Kidney (tissue), 14 donors: Measurements from ENCODE around the gene CEP112. TPM values are rescaled to one million over a fixed set of nuclear protein-coding genes. Genes with fewer than 3 reads are reported as not detected.
A peak's percentile ranks its signal among the peaks of the same experiment; 100 is the strongest.

ENCODE experiments used
- DNase-seq, 5 donors: peaks; one replicate each; pipeline ENCODE4 v3.0.0-alpha.2; 2013 to 2020
- FAIRE-seq: peaks from 2 replicates; lab custom pipeline; 2012; peaks lifted over from hg19 to GRCh38; lab: Jason Lieb, UNC
- H3K27ac ChIP-seq, 2 donors: one replicate each; pipeline ENCODE4 v1.7.0; 2013; ENCODE audit warnings: low read depth in 2 of 2, low read length in 2 of 2, inconsistent platforms in 1 of 2
- H3K27me3 ChIP-seq: one replicate; pipeline ENCODE4 v1.7.1; 2013; ENCODE audit warnings: low read length, inconsistent platforms; ENCODE audit not compliant: control insufficient read depth, insufficient read depth
- H3K36me3 ChIP-seq, 3 donors: one replicate each; pipeline versions ENCODE4 v1.7.0 to v1.7.1; 2013; ENCODE audit warnings: low read length in 3 of 3, control low read depth in 1 of 3, inconsistent platforms in 1 of 3; ENCODE audit not compliant: insufficient read depth in 3 of 3, control insufficient read depth in 2 of 3
- H3K4me1 ChIP-seq, 3 donors: one replicate each; pipeline versions ENCODE4 v1.7.0 to v1.7.1; 2013; ENCODE audit warnings: low read length in 3 of 3, inconsistent platforms in 1 of 3, low read depth in 1 of 3; ENCODE audit not compliant: control insufficient read depth in 2 of 3, insufficient read depth in 2 of 3
- H3K4me3 ChIP-seq, 3 donors: one replicate each; pipeline versions ENCODE4 v1.7.0 to v1.8.1; 2013; ENCODE audit warnings: low read length in 3 of 3, control low read depth in 1 of 3, inconsistent platforms in 1 of 3
- H3K9ac ChIP-seq, 3 donors: one replicate each; pipeline versions ENCODE4 v1.7.0 to v1.7.1; 2013; ENCODE audit warnings: low read length in 3 of 3, control low read depth in 1 of 3, inconsistent platforms in 1 of 3
- H3K9me3 ChIP-seq, 3 donors: one replicate each; pipeline versions ENCODE4 v1.7.0 to v1.7.1; 2013; ENCODE audit warnings: low read length in 3 of 3, control low read depth in 1 of 3, inconsistent platforms in 1 of 3; ENCODE audit not compliant: control insufficient read depth in 2 of 3, insufficient read depth in 1 of 3
- intact Hi-C: fragments of 100-400 bp; cut with DNase I; formaldehyde crosslinking; loops from one replicate; pipeline ENCODE4 v1.11.1; 2022
- polyA plus RNA-seq: library from polyadenylated mRNA; stranded (reverse); fragments of 350-450 nt; fragmentation: Illumina TruSeq; extraction: RNeasy Lipid Tissue Mini Kit (QIAGEN cat#74804); gene quantifications from one replicate; pipeline ENCODE4 v1.2.3, GENCODE V29; 2014; ENCODE audit warnings: low read depth, low replicate concordance; ENCODE audit not compliant: insufficient read depth
- total RNA-seq: library from RNA; stranded (reverse); fragmentation: NEBNext Ultra II Directional; extraction: Animal tissue kit (Norgen Biotek cat#: 25700); gene quantifications from one replicate; pipeline ENCODE4 v1.2.1, GENCODE V29; 2021
- TF ChIP-seq, protein P1 (sequence below): IDR thresholded peaks from 3 replicates; pipeline ENCODE4 v1.5.1; 2012; ENCODE audit warnings: mild to moderate bottlenecking, moderate library complexity, borderline replicate concordance; ENCODE audit not compliant: insufficient read depth; ENCODE audit errors: extremely low read depth
- donor health status: control.
- donor health status: control.
- donor health status: control.
- donor health status: control.
- donor health status: control.
- donor health status: DM: yes; HTN: yes; CAD: no.
- donor health status: Normal renal cell carcinoma (clear cell type).

The CEP112 gene
- total and polyA plus RNA-seq, 2 donors from 2014 or later = 17.0 to 27.4 TPM

DNA sequence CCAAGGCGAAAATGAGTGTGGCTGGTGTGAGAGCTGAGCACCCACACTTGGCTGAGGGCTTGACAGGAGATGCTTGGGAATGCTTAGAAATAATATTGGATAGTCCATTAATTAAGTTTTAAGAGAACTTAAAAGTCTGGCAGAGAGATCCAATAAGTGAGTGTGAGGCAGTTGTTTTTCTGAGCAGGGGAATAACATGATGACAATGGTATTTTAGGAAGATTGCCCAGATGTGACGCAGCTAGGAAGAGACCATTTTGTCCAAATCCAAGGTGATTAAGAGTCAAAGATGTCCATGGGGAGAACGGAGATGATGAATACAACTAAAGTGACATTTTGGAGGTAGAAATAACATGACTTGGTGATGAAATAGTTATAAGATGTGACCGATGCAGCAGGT is 527.7 kb downstream of the CEP112 start:
- Histone ChIP-seq H3K27ac (no peak overlapping the region), H3K4me3 (no peak overlapping the region), H3K4me1 (no peaks in the 10 kb centered on the region), H3K9ac (no peak overlapping the region), H3K27me3 (no peaks in the 10 kb centered on the region), H3K9me3 (no peaks in the 10 kb centered on the region), H3K36me3 (no peaks in the 10 kb centered on the region)
- TF ChIP-seq, protein P1, sequence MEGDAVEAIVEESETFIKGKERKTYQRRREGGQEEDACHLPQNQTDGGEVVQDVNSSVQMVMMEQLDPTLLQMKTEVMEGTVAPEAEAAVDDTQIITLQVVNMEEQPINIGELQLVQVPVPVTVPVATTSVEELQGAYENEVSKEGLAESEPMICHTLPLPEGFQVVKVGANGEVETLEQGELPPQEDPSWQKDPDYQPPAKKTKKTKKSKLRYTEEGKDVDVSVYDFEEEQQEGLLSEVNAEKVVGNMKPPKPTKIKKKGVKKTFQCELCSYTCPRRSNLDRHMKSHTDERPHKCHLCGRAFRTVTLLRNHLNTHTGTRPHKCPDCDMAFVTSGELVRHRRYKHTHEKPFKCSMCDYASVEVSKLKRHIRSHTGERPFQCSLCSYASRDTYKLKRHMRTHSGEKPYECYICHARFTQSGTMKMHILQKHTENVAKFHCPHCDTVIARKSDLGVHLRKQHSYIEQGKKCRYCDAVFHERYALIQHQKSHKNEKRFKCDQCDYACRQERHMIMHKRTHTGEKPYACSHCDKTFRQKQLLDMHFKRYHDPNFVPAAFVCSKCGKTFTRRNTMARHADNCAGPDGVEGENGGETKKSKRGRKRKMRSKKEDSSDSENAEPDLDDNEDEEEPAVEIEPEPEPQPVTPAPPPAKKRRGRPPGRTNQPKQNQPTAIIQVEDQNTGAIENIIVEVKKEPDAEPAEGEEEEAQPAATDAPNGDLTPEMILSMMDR = no peak
- peak in 1 of 5 donors; percentile 3 for DNase-seq
- no peak for FAIRE-seq
- intact Hi-C loops = no loop called here

DNA sequence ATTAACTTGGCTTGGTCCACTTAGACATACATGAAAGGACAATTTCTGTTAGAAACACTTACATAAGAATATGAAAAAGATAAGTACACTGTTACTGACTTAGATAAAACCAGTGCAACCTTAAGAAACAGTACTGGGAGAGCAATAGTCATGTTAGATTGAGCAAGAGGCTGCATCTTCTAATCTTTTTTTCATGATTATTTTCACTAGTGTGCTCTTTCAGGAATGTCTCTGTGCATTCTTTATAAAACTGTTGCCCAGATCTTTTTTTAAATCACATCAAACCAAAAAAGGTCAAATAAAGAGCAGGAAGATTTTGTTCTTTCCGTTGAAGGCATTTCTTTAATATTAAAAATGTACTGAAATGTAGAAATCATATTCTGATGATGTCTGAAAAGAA is 529.7 kb downstream of the CEP112 start:
- intact Hi-C loops = no loop called here
- H3K4me1 ChIP-seq = no peaks in the 10 kb centered on the region
- H3K9ac ChIP-seq = no peak overlapping the region
- H3K4me3 ChIP-seq = no peak overlapping the region
- no peak for DNase-seq
- H3K36me3 ChIP-seq = no peaks in the 10 kb centered on the region
- no peaks in the 10 kb centered on the region for H3K27me3 ChIP-seq
- H3K27ac ChIP-seq = no peak overlapping the region
- FAIRE-seq = no peak
- TF ChIP-seq, protein P1 = no peak
- no peaks in the 10 kb centered on the region for H3K9me3 ChIP-seq

DNA sequence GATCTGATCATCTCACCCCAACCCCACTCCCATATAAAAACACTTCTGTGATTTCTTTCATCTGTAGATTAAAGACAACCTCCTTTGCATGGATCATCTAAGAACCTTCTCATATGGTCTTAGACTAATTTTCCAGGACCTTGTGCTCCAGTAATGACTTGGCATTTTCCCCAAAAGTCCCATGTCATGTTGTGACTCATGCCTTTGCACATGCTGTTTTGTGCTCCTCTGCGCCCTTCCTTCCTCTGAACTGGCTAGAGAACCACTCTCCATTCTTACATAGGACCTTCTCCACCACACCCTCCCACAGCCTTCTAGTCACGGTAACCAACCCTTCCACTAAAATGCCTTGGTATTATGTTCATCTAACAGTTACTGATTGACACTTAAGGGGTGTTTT is 531.0 kb downstream of the CEP112 start:
- no peaks in the 10 kb centered on the region for H3K9me3 ChIP-seq
- H3K36me3 ChIP-seq = no peaks in the 10 kb centered on the region
- H3K4me3 ChIP-seq = no peak overlapping the region
- H3K27me3 ChIP-seq = no peaks in the 10 kb centered on the region
- no peak overlapping the region for H3K9ac ChIP-seq
- TF ChIP-seq, protein P1 = no peak
- intact Hi-C loops = no loop called here
- H3K27ac ChIP-seq = no peak overlapping the region
- no peaks in the 10 kb centered on the region for H3K4me1 ChIP-seq
- no peak for FAIRE-seq
- DNase-seq = no peak

DNA sequence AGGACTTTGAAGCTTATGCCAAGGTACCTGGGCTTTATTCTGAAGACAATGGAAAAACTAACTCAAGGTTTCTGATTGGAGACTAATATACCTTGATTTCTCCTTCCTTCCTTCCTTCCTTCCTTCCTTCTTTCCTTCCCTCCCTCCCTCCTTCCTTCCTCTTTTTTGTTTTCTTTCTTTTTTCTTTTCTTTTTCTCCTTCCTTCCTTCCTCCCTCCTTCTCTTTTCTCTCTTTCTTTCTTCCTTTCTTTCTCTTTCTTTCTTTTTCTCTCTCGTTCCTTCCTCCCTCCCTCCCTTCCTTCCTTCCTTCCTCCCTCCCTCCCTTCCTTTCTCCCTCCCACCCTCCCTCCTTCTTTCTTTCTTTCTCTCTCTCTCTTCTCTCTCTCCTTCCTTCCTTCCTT is 531.9 kb downstream of the CEP112 start:
- Histone ChIP-seq H3K36me3 (no peaks in the 10 kb centered on the region), H3K27ac (no peak overlapping the region), H3K9ac (no peak overlapping the region), H3K9me3 (no peaks in the 10 kb centered on the region), H3K4me3 (no peak overlapping the region), H3K27me3 (no peaks in the 10 kb centered on the region), H3K4me1 (no peaks in the 10 kb centered on the region)
- no peak for DNase-seq
- TF ChIP-seq, protein P1 = no peak
- no peak for FAIRE-seq
- intact Hi-C loops = no loop called here
